Endothelial cell (in vitro differentiated cells): ENCODE results near the gene FBXL5. TPM values are rescaled to one million over a fixed set of nuclear protein-coding genes. Genes with fewer than 3 reads are reported as not detected.

ENCODE experiments used
- DNase-seq: peaks from one replicate; pipeline ENCODE4 v3.0.0; 2021; ENCODE audit warnings: low spot score
- H3K27ac Mint-ChIP-seq: one replicate; pipeline ENCODE4 v1.8.0; 2021; ENCODE audit warnings: mixed read lengths, inconsistent platforms; ENCODE audit not compliant: unreplicated experiment
- H3K27me3 Mint-ChIP-seq: one replicate; pipeline ENCODE4 v1.8.0; 2021; ENCODE audit warnings: mild to moderate bottlenecking, moderate library complexity, mixed read lengths, inconsistent platforms; ENCODE audit not compliant: unreplicated experiment
- H3K36me3 Mint-ChIP-seq: one replicate; pipeline ENCODE4 v1.8.0; 2021; ENCODE audit warnings: mild to moderate bottlenecking, low read depth, mixed read lengths, inconsistent platforms; ENCODE audit not compliant: unreplicated experiment
- H3K4me1 Mint-ChIP-seq: one replicate; pipeline ENCODE4 v1.8.0; 2021; ENCODE audit warnings: mild to moderate bottlenecking, mixed read lengths, inconsistent platforms; ENCODE audit not compliant: unreplicated experiment
- H3K4me3 Mint-ChIP-seq: one replicate; pipeline ENCODE4 v1.8.0; 2021; ENCODE audit warnings: mild to moderate bottlenecking, mixed read lengths, inconsistent platforms; ENCODE audit not compliant: unreplicated experiment
- H3K9me3 Mint-ChIP-seq: one replicate; pipeline ENCODE4 v1.8.0; 2021; ENCODE audit warnings: mixed read lengths, inconsistent platforms; ENCODE audit not compliant: unreplicated experiment
- total RNA-seq: library from RNA; stranded (reverse); fragmentation: NEBNext Ultra II Directional; extraction: Animal tissue kit (Norgen Biotek cat#: 25700); gene quantifications from one replicate; pipeline ENCODE4 v1.2.1, GENCODE V29; 2021; ENCODE audit not compliant: unreplicated experiment
- TF ChIP-seq, protein P1 (sequence below): fragments of 200-600 bp; sonication (generic); IDR thresholded peaks from one replicate; pipeline ENCODE4 v1.5.0; 2021; ENCODE audit warnings: antibody characterized with exemption; ENCODE audit not compliant: unreplicated experiment

FBXL5 gene
- total RNA-seq, 1 donor from 2014 or later, result 60.6 TPM

GRCh38 chr4:15667006-15667405, 11.8 kb upstream of the FBXL5 start:
- no peak overlapping the region for H3K27ac Mint-ChIP-seq
- H3K9me3 Mint-ChIP-seq, result no peaks in the 10 kb centered on the region
- TF ChIP-seq, protein P1, sequence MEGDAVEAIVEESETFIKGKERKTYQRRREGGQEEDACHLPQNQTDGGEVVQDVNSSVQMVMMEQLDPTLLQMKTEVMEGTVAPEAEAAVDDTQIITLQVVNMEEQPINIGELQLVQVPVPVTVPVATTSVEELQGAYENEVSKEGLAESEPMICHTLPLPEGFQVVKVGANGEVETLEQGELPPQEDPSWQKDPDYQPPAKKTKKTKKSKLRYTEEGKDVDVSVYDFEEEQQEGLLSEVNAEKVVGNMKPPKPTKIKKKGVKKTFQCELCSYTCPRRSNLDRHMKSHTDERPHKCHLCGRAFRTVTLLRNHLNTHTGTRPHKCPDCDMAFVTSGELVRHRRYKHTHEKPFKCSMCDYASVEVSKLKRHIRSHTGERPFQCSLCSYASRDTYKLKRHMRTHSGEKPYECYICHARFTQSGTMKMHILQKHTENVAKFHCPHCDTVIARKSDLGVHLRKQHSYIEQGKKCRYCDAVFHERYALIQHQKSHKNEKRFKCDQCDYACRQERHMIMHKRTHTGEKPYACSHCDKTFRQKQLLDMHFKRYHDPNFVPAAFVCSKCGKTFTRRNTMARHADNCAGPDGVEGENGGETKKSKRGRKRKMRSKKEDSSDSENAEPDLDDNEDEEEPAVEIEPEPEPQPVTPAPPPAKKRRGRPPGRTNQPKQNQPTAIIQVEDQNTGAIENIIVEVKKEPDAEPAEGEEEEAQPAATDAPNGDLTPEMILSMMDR, result no peak
- no peak for DNase-seq
- peaks cover 13% of the 10 kb centered on the region for H3K4me1 Mint-ChIP-seq
- H3K27me3 Mint-ChIP-seq, result no peaks in the 10 kb centered on the region
- peaks cover 5% of the 10 kb centered on the region for H3K36me3 Mint-ChIP-seq
- H3K4me3 Mint-ChIP-seq, result no peak overlapping the region

DNA sequence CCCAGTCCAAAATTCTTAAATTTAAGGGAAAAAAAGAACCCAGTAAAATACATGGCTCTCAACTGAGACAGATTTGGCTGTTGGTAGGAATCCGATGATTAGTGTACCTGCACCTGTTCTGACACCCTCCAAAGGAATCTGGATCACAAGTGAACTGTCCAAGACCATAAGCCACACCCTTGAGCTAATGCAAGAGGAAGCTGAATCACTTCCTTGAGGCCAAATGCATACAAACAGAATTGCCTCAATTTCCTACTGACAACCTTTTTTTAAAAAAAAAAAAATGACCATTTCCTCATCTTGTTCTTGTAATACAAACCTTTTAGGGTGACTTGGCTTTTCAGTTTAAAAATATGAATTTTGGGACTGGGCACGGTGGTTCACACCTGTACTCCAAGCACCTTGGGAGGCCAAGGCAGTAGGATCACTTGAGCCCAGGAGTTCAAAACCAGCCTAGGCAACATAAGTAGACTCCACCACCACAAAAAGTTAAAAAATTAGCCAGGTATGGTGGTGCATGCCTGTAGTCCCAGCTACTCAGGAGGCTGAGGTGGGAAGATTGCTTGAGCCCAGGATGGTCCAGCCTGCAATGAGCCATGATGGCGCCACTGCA, 10.7 kb upstream of the FBXL5 start:
- TF ChIP-seq, protein P1, result no peak
- Mint-ChIP-seq H3K4me1 (peaks cover 13% of the 10 kb centered on the region), H3K27ac (no peak overlapping the region), H3K9me3 (no peaks in the 10 kb centered on the region), H3K36me3 (peaks cover 5% of the 10 kb centered on the region), H3K4me3 (no peak overlapping the region), H3K27me3 (no peaks in the 10 kb centered on the region)
- no peak for DNase-seq

GRCh38 chr4:15659768-15660570, 4.8 kb upstream of the FBXL5 start:
- Mint-ChIP-seq H3K27ac (no peak overlapping the region), H3K9me3 (no peaks in the 10 kb centered on the region), H3K4me1 (peaks cover 10% of the 10 kb centered on the region), H3K27me3 (peaks cover 10% of the 10 kb centered on the region), H3K36me3 (no peaks in the 10 kb centered on the region), H3K4me3 (no peak overlapping the region)
- no peak for DNase-seq
- TF ChIP-seq, protein P1, result no peak

- H3K36me3 Mint-ChIP-seq, result no peaks in the 10 kb centered on the region
- no peak for DNase-seq
- TF ChIP-seq, protein P1, result no peak
- H3K4me3 Mint-ChIP-seq, result no peak overlapping the region
- H3K27ac Mint-ChIP-seq, result no peak overlapping the region
- H3K4me1 Mint-ChIP-seq, result peaks cover 16% of the 10 kb centered on the region
- H3K27me3 Mint-ChIP-seq, result peaks cover 12% of the 10 kb centered on the region
- H3K9me3 Mint-ChIP-seq, result no peaks in the 10 kb centered on the region
Observed at GRCh38 chr4:15658781-15659180, 3.6 kb upstream of the FBXL5 start.

- no peak overlapping the region for H3K27ac Mint-ChIP-seq
- H3K4me1 Mint-ChIP-seq, result peaks cover 20% of the 10 kb centered on the region
- no peak for DNase-seq
- TF ChIP-seq, protein P1, result no peak
- no peaks in the 10 kb centered on the region for H3K9me3 Mint-ChIP-seq
- H3K36me3 Mint-ChIP-seq, result no peaks in the 10 kb centered on the region
- no peak overlapping the region for H3K4me3 Mint-ChIP-seq
- H3K27me3 Mint-ChIP-seq, result peaks cover 13% of the 10 kb centered on the region
Observed at GRCh38 chr4:15658136-15658770, 3.1 kb upstream of the FBXL5 start.
